Measurements from ENCODE around the gene COA1. TPM values are rescaled to one million over a fixed set of nuclear protein-coding genes. Genes with fewer than 3 reads are reported as not detected.

Gene COA1
- total RNA-seq, 6 experiments from 2014 or later, result 52.5 to 61.5 (median 57.3) TPM

- Mint-ChIP-seq H3K27me3 (ENCODE audit: insufficient read depth) (peaks cover 21% of the 10 kb centered on the region), H3K27ac (peak overlapping the region; percentile 74), H3K4me1 (ENCODE audit: low read depth) (peaks cover 86% of the 10 kb centered on the region), H3K9me3 (no peaks in the 10 kb centered on the region; the same call in 1 of the 2 replicates), H3K36me3 (ENCODE audit: low read depth) (peaks cover 65% of the 10 kb centered on the region), H3K4me3 (no peak overlapping the region; the same call in 1 of the 2 replicates)
- DNase-seq, result no peak
- TF ChIP-seq CTCF (IDR thresholded peaks at IDR 0.05), result no peak
Observed at GRCh38 chr7:43642897-43643630, 86.3 kb downstream of the COA1 start.

- DNase-seq, result no peak
- Mint-ChIP-seq H3K27ac (peak overlapping the region; percentile 93), H3K36me3 (ENCODE audit: low read depth) (peaks cover 78% of the 10 kb centered on the region), H3K9me3 (no peaks in the 10 kb centered on the region; the same call in 1 of the 2 replicates), H3K4me3 (0 out of 2 replicates have a peak overlapping the region, but pooled peaks have one; percentile 25), H3K27me3 (ENCODE audit: insufficient read depth) (peaks cover 21% of the 10 kb centered on the region), H3K4me1 (ENCODE audit: low read depth) (peaks cover 86% of the 10 kb centered on the region)
- TF ChIP-seq CTCF (IDR thresholded peaks at IDR 0.05), result no peak
Observed at GRCh38 chr7:43640679-43641078, 88.6 kb downstream of the COA1 start.

GRCh38 chr7:43639858-43640491 is 89.3 kb downstream of the COA1 start:
- H3K4me3 Mint-ChIP-seq, result peak overlapping the region; percentile 36; the same call in 1 of the 2 replicates
- H3K9me3 Mint-ChIP-seq, result no peaks in the 10 kb centered on the region; the same call in 1 of the 2 replicates
- peaks cover 78% of the 10 kb centered on the region for H3K36me3 Mint-ChIP-seq (ENCODE audit: low read depth)
- no peak for TF ChIP-seq CTCF (IDR thresholded peaks at IDR 0.05)
- H3K27me3 Mint-ChIP-seq (ENCODE audit: insufficient read depth), result peaks cover 21% of the 10 kb centered on the region
- H3K27ac Mint-ChIP-seq, result peak overlapping the region; percentile 93
- peaks cover 86% of the 10 kb centered on the region for H3K4me1 Mint-ChIP-seq (ENCODE audit: low read depth)
- DNase-seq, result peak; percentile 68

- peak; percentile 48 for DNase-seq
- H3K36me3 Mint-ChIP-seq (ENCODE audit: low read depth), result peaks cover 78% of the 10 kb centered on the region
Observed at GRCh38 chr7:43637114-43637806, 92.1 kb downstream of the COA1 start.

More at GRCh38 chr7:43637114-43637806, 92.1 kb downstream of the COA1 start:
- H3K4me1 Mint-ChIP-seq (ENCODE audit: low read depth), result peaks cover 64% of the 10 kb centered on the region
- H3K9me3 Mint-ChIP-seq, result no peaks in the 10 kb centered on the region
- peak overlapping the region; percentile 1; the same call in 1 of the 2 replicates for H3K4me3 Mint-ChIP-seq
- H3K27me3 Mint-ChIP-seq (ENCODE audit: insufficient read depth), result peaks cover 9% of the 10 kb centered on the region
- H3K27ac Mint-ChIP-seq, result peak overlapping the region; percentile 93
- TF ChIP-seq CTCF (IDR thresholded peaks at IDR 0.05), result no peak
